Left colon (tissue), 2 donors: ENCODE data around the gene SLCO2A1. TPM values are rescaled to one million over a fixed set of nuclear protein-coding genes. Genes with fewer than 3 reads are reported as not detected.
"Not testable (repeated sequence)": the region's sequence is repeated elsewhere in the genome, so short reads cannot be mapped to it uniquely, and the experiment has no call there.

Experiments used
- ATAC-seq: fragments of 200-7000 bp; cut with Tn5 transposase; one replicate; pipeline ENCODE4 v1.9.1; 2020; ENCODE audit warnings: mild to moderate bottlenecking, moderate library complexity
- DNase-seq, 2 donors: peaks; one replicate each; pipeline ENCODE4 v3.0.0-alpha.2; 2020
- intact Hi-C, 2 donors: fragments of 100-400 bp; cut with DNase I in 1 of 2; cut with micrococcal nuclease in 1 of 2; formaldehyde crosslinking; loops; one replicate each; pipeline versions ENCODE4 v1.11.2 to v1.14.0; 2022; cut with DNase I, micrococcal nuclease
- long read RNA-seq: library from polyadenylated mRNA; unstranded; transcript quantifications from one replicate; pipeline ENCODE4 v2.0.0, GENCODE V29; 2021
- total RNA-seq, 2 donors: library from RNA; stranded (reverse); fragmentation: NEBNext Ultra II Directional; extraction: Animal tissue kit (Norgen Biotek cat#: 25700); gene quantifications; one replicate each; pipeline ENCODE4 v1.2.1, GENCODE V29; 2021
- donor health status: DM: no; HTN: no; CAD: no.
- donor health status: DM: yes; HTN: yes; CAD: no.

The SLCO2A1 gene
- total RNA-seq: 10 to 100 TPM; 50.6 to 57.7 TPM
- long read RNA-seq, full-length matches to known transcripts: 6 of 85 reads
- long read RNA-seq, partial matches to known transcripts: 25 of 85 reads
- long read RNA-seq, other reads (novel, unspliced or antisense): 54 of 85 reads

- DNase-seq: peak in 1 of 2 donors; percentile 38
- intact Hi-C loops: no loop called here
- ATAC-seq: peak; percentile 71
These were observed at the start of gene SLCO2A1 for GRCh38 chr3:134029734-134030378. Gene SLCO2A1 (minus strand): TSS chr3:134029925. CDS start chr3:134029802, 123 bp downstream.

- DNase-seq (no peak), ATAC-seq (no peak)
These were observed 49.4 kb upstream of the SLCO2A1 start for GRCh38 chr3:134079111-134079547.

GRCh38 chr3:134078169-134078831, 48.6 kb upstream of the SLCO2A1 start:
- DNase-seq (no peak), ATAC-seq (no peak)
- intact Hi-C loops: no loop called here

More at GRCh38 chr3:134079111-134079547, 49.4 kb upstream of the SLCO2A1 start:
- intact Hi-C loops: no loop called here

- DNase-seq (no peak), ATAC-seq (no peak)
- intact Hi-C loops: no loop called here
These were observed 48.0 kb upstream of the SLCO2A1 start for GRCh38 chr3:134077649-134078161.

- ATAC-seq: no peak
- intact Hi-C loops: no loop called here
- no peak for DNase-seq
These were observed 47.1 kb upstream of the SLCO2A1 start for GRCh38 chr3:134076851-134077250.

GRCh38 chr3:134075846-134076245, 46.1 kb upstream of the SLCO2A1 start:
- no peak for ATAC-seq
- DNase-seq: no peak
- intact Hi-C loops: no loop called here

- intact Hi-C loops: no loop called here
- ATAC-seq (no peak), DNase-seq (no peak)
These were observed 45.8 kb upstream of the SLCO2A1 start for GRCh38 chr3:134075568-134075825.

- no peak for ATAC-seq
- DNase-seq: no peak
- intact Hi-C loops: no loop called here
These were observed 45.3 kb upstream of the SLCO2A1 start for GRCh38 chr3:134074790-134075567.

GRCh38 chr3:134074001-134074789, 44.5 kb upstream of the SLCO2A1 start:
- ATAC-seq: no peak
- no peak for DNase-seq
- intact Hi-C loops: no loop called here

- no peak for ATAC-seq
- no peak for DNase-seq
- intact Hi-C loops: no loop called here
These were observed 43.8 kb upstream of the SLCO2A1 start for GRCh38 chr3:134073583-134073945.

- no peak for DNase-seq
These were observed 43.3 kb upstream of the SLCO2A1 start for GRCh38 chr3:134072881-134073582.

GRCh38 chr3:134070281-134070680, 40.6 kb upstream of the SLCO2A1 start:
- intact Hi-C loops, DNase-seq, ATAC-seq: not testable (repeated sequence)

More at GRCh38 chr3:134072881-134073582, 43.3 kb upstream of the SLCO2A1 start:
- ATAC-seq: no peak
- intact Hi-C loops: no loop called here

GRCh38 chr3:134068429-134068828, 38.7 kb upstream of the SLCO2A1 start:
- DNase-seq (no peak), ATAC-seq (no peak)
- intact Hi-C loops: no loop called here

- ATAC-seq (no peak), DNase-seq (no peak)
- intact Hi-C loops: no loop called here
These were observed 37.9 kb upstream of the SLCO2A1 start for GRCh38 chr3:134067531-134068161.

- DNase-seq (no peak), ATAC-seq (peak; percentile 64)
- intact Hi-C loops: no loop called here
These were observed 37.2 kb upstream of the SLCO2A1 start for GRCh38 chr3:134066651-134067530.

GRCh38 chr3:134066158-134066541, 36.4 kb upstream of the SLCO2A1 start:
- DNase-seq: no peak
- no peak for ATAC-seq
- intact Hi-C loops: no loop called here
